Measurements from ENCODE around the gene KCNA10.

- TF ChIP-seq, protein P1, sequence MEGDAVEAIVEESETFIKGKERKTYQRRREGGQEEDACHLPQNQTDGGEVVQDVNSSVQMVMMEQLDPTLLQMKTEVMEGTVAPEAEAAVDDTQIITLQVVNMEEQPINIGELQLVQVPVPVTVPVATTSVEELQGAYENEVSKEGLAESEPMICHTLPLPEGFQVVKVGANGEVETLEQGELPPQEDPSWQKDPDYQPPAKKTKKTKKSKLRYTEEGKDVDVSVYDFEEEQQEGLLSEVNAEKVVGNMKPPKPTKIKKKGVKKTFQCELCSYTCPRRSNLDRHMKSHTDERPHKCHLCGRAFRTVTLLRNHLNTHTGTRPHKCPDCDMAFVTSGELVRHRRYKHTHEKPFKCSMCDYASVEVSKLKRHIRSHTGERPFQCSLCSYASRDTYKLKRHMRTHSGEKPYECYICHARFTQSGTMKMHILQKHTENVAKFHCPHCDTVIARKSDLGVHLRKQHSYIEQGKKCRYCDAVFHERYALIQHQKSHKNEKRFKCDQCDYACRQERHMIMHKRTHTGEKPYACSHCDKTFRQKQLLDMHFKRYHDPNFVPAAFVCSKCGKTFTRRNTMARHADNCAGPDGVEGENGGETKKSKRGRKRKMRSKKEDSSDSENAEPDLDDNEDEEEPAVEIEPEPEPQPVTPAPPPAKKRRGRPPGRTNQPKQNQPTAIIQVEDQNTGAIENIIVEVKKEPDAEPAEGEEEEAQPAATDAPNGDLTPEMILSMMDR (IDR thresholded peaks at IDR 0.05; ENCODE audit: low read length) = no peak
- TF ChIP-seq EZH2 (optimal IDR thresholded peaks at IDR 0.05; ENCODE audit: low read depth, low read length) (no peak), EZH2phosphoT487 (IDR thresholded peaks at IDR 0.05; ENCODE audit: low read length) (no peak)
These were observed 22.1 kb upstream of the KCNA10 start for GRCh38 chr1:110540891-110541685.

Data from MM.1S (cell line).